H1 (cell line): ENCODE results near the gene NDUFS5.

Experiments used
- BCL11A ChIP-seq, 2 experiments: IDR thresholded peaks; one replicate each; pipeline ENCODE4 v1.6.1; 2011; ENCODE audit warnings: low read depth in 2 of 2, low read length in 2 of 2, mild to moderate bottlenecking in 2 of 2
- CTCF ChIP-seq, 3 experiments: IDR thresholded peaks; 1 replicate in 2 of 3; 2 replicates in 1 of 3; pipeline versions ENCODE4 v1.5.1 to v1.6.1; 2011; ENCODE audit warnings: low read length in 3 of 3, mild to moderate bottlenecking in 3 of 3, inconsistent platforms in 2 of 3, low read depth in 1 of 3, moderate library complexity in 1 of 3; ENCODE audit not compliant: insufficient read depth in 1 of 3; ENCODE audit errors: control extremely low read depth in 1 of 3
- EP300 ChIP-seq, 2 experiments: IDR thresholded peaks; 1 replicate in 1 of 2; 2 replicates in 1 of 2; pipeline ENCODE4 v1.6.1; 2011 to 2012; ENCODE audit warnings: low read depth in 2 of 2, low read length in 2 of 2, mild to moderate bottlenecking in 2 of 2, borderline replicate concordance in 1 of 2, inconsistent platforms in 1 of 2, moderate library complexity in 1 of 2

DNA sequence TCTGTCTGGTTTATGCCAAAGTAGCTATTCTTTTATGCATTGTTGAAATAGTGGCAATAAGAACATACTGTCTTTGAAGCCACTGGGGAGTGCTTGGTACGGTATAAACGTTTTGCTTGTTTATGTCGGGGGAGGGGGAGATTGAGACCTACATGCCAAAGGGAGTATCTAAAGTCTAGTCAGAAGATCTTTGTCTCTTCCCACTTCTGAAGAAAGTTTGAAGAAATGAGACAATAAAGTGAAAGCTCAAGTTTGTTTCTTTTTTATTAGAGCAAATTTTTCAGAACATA lies 28.3 kb upstream of the NDUFS5 start:
- TF ChIP-seq CTCF (IDR thresholded peaks at IDR 0.05; ENCODE audit: control extremely low read depth in 1 of 3, insufficient read depth in 1 of 3, low read depth in 1 of 3, low read length in 3 of 3) (no peak), EP300 (IDR thresholded peaks at IDR 0.05; ENCODE audit: borderline replicate concordance in 1 of 2, low read depth in 2 of 2, low read length in 2 of 2) (no peak), BCL11A (IDR thresholded peaks at IDR 0.05; ENCODE audit: low read depth in 2 of 2, low read length in 2 of 2) (no peak)
